AML-193 (cell line): ENCODE measurements around the gene PHKA2.

Experiments
- DNase-seq, 2 experiments: peaks; one replicate each; lab custom pipeline; 2025; lab: John Stamatoyannopoulos, UW

Gene PHKA2

GRCh38 chrX:18889346-18890048 lies 94.4 kb downstream of the PHKA2 start:
- DNase-seq, result no peak

- no peak for DNase-seq
Measured at GRCh38 chrX:18888281-18888680, 95.6 kb downstream of the PHKA2 start.

- DNase-seq, result no peak
Measured at GRCh38 chrX:18887825-18888212, 96.1 kb downstream of the PHKA2 start.

GRCh38 chrX:18887177-18887824 lies 96.6 kb downstream of the PHKA2 start:
- no peak for DNase-seq

GRCh38 chrX:18886344-18887161 lies 97.4 kb downstream of the PHKA2 start:
- peak; percentile 47 to 58 for DNase-seq

- no peak for DNase-seq
Measured at GRCh38 chrX:18886005-18886343, 97.9 kb downstream of the PHKA2 start.

GRCh38 chrX:18885328-18886004 lies 98.4 kb downstream of the PHKA2 start:
- no peak for DNase-seq

GRCh38 chrX:18884916-18885315 lies 99.0 kb downstream of the PHKA2 start:
- no peak for DNase-seq

- DNase-seq, result no peak
Measured at GRCh38 chrX:18883961-18884765, 99.8 kb downstream of the PHKA2 start.

- no peak for DNase-seq
Measured at GRCh38 chrX:18883234-18883960, 100.5 kb downstream of the PHKA2 start.

GRCh38 chrX:18879144-18879543 lies 104.8 kb downstream of the PHKA2 start:
- no peak for DNase-seq

- no peak for DNase-seq
Measured at GRCh38 chrX:18877469-18877868, 106.4 kb downstream of the PHKA2 start.

- no peak for DNase-seq
Measured at GRCh38 chrX:18875256-18875878, 108.5 kb downstream of the PHKA2 start.

- no peak for DNase-seq
Measured at GRCh38 chrX:18874560-18875255, 109.2 kb downstream of the PHKA2 start.

- DNase-seq, result no peak
Measured at GRCh38 chrX:18873836-18874235, 110.1 kb downstream of the PHKA2 start.

GRCh38 chrX:18873189-18873791 lies 110.6 kb downstream of the PHKA2 start:
- no peak for DNase-seq

- no peak for DNase-seq
Measured at GRCh38 chrX:18872621-18873020, 111.3 kb downstream of the PHKA2 start.

- DNase-seq, result no peak
Measured at GRCh38 chrX:18871970-18872369, 111.9 kb downstream of the PHKA2 start.

- DNase-seq, result no peak
Measured at GRCh38 chrX:18871161-18871890, 112.6 kb downstream of the PHKA2 start.
